ENCODE measurements around the gene MAG. TPM values are rescaled to one million over a fixed set of nuclear protein-coding genes. Genes with fewer than 3 reads are reported as not detected.

Gene MAG
- total RNA-seq, 1 donor = not detected

GRCh38 chr19:35299523-35300338 is 7.8 kb downstream of the MAG start:
- DNase-seq (ENCODE audit: low read depth) = no peak
- TF ChIP-seq CTCF (IDR thresholded peaks at IDR 0.05; ENCODE audit: insufficient read depth, low read length) = no peak
- no peak overlapping the region for H3K4me3 ChIP-seq (ENCODE audit: low read depth, low read length)

- TF ChIP-seq CTCF (IDR thresholded peaks at IDR 0.05; ENCODE audit: insufficient read depth, low read length) = no peak
- no peak for DNase-seq (ENCODE audit: low read depth)
- H3K4me3 ChIP-seq (ENCODE audit: low read depth, low read length) = no peak overlapping the region
Observed at GRCh38 chr19:35300339-35300649, 8.3 kb downstream of the MAG start.

GRCh38 chr19:35301961-35302360 is 10.0 kb downstream of the MAG start:
- DNase-seq (ENCODE audit: low read depth) = no peak
- no peak overlapping the region for H3K4me3 ChIP-seq (ENCODE audit: low read depth, low read length)
- TF ChIP-seq CTCF (IDR thresholded peaks at IDR 0.05; ENCODE audit: insufficient read depth, low read length) = no peak

- TF ChIP-seq CTCF (IDR thresholded peaks at IDR 0.05; ENCODE audit: insufficient read depth, low read length) = no peak
- DNase-seq (ENCODE audit: low read depth) = no peak
- H3K4me3 ChIP-seq (ENCODE audit: low read depth, low read length) = no peak overlapping the region
Observed at GRCh38 chr19:35302446-35302845, 10.5 kb downstream of the MAG start.

- H3K4me3 ChIP-seq (ENCODE audit: low read depth, low read length) = no peak overlapping the region
- TF ChIP-seq CTCF (IDR thresholded peaks at IDR 0.05; ENCODE audit: insufficient read depth, low read length) = no peak
- no peak for DNase-seq (ENCODE audit: low read depth)
Observed at GRCh38 chr19:35303357-35303915, 11.5 kb downstream of the MAG start.

- TF ChIP-seq CTCF (IDR thresholded peaks at IDR 0.05; ENCODE audit: insufficient read depth, low read length) = no peak
- H3K4me3 ChIP-seq (ENCODE audit: low read depth, low read length) = no peak overlapping the region
- DNase-seq (ENCODE audit: low read depth) = no peak
Observed at GRCh38 chr19:35304036-35304435, 12.1 kb downstream of the MAG start.
